ENCODE data around the gene TOMM7.
"Not testable (repeated sequence)": the region's sequence is repeated elsewhere in the genome, so short reads cannot be mapped to it uniquely, and the experiment has no call there.

Gene TOMM7

DNA sequence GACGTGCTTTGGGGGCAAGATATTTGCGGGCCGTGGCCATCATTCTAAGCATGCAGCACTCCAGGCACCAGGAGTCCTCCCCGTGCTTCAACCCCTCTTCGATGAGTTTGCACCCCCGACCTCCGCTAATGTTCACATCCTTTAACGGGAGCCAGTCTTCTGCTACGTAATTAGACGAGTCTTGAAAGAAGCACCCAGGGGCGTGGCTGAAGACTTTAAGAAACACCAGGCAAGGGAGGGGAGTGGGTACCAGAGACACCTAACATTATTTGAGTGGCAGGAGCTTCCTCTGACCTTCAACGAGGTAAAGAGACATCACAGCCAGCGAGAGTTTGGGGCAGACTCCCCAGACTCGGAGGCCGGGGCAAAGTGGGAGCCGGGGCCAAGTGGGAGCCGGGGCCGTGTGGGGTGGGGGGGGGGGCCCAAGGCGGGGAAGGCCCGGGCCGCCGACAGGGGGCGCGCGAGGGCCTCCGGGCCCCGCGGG lies 31.1 kb upstream of the TOMM7 start:
- DNase-seq (ENCODE audit: low read depth): peak; percentile 22

DNA sequence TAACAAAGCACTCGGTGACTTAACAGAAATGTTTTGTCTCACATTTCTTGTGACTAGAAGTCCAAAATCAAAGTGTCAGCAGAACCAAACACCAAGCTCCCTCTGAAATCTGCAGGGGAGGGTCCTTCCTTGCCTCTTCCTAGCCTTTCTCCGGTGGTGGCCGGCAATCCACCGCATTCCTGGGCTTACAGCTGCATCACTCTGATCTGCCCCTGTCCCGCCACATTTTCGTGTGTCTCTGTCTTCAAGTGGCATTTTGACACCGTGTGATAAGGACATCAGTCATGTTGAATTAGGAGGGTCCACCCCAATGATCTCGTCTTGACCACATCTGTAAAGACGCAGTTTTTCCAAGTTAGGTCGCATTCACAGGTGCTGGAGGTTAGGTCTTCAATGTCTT lies 30.5 kb upstream of the TOMM7 start:
- DNase-seq (ENCODE audit: low read depth): no peak

DNA sequence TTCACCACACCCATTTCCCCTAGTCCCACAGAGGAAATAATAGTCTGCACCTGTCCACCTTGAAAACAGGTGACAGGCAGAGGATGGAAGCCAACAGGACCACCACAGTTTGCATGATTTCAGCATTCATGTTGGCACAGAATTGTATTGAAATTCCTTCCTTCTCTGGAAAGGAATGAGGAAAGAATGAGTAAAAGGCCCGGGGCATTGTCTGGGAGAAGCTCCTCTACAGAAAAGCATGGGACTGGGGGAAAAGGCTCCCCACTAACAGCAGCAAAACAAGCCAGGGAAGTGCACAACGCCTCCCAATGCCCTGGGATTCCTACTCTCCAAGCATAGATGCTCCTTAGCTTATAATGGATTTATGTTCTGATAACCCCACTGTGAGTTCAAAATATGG lies 28.5 kb upstream of the TOMM7 start:
- no peak for DNase-seq (ENCODE audit: low read depth)

GRCh38 chr7:22850394-22850793 lies 27.7 kb upstream of the TOMM7 start:
- DNase-seq (ENCODE audit: low read depth): not testable (repeated sequence)

DNA sequence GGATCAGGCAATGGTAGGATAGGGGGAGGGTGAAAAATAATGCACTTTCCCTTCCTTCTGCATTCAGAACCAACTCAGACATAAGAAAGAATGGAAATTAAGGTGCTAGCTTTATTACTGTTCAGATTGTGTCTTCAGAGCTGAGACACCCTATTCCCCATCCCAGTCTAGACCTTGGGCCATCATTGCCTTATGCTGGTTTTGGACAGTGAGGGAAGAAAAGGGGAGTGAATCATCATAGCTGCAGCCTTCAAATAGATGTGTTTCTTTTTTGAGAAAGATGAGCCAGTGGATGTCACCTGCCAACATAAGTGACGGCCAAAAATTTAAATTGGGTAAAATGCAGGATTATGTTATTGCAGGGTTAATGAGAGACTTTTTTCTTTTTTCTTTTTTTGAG lies 27.0 kb upstream of the TOMM7 start:
- DNase-seq (ENCODE audit: low read depth): no peak

GRCh38 chr7:22849172-22849571 lies 26.5 kb upstream of the TOMM7 start:
- no peak for DNase-seq (ENCODE audit: low read depth)

GRCh38 chr7:22846961-22847360 lies 24.3 kb upstream of the TOMM7 start:
- no peak for DNase-seq (ENCODE audit: low read depth)

DNA sequence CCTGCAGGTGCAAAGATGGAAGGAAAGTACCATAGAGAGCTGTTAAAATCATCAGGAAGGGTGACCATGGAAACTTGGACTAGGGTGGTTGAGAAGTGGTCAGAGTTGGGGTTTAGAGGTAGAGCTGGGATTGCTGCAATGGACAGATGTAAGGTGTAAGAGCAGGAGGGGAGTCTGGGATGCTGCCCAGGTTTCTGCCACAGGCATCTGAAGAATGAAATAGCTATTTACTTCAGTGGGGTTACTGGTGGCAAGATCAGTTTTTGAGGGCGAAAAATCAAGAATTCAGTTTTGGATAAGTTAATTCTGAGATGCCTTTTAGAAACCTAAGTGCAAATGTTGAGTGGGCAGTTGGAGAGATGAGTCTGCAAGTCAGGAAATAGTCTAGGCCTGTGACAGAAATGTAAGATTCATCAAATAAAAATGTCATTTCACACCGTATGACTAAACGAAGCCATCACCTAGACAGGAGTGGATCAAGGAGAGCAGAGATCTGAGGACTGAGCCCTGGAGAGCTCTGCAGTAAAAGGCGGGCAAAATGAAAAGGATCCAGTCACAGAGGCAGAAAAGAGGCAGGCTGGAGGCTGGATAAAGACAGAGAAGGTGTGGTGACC lies 22.7 kb upstream of the TOMM7 start:
- DNase-seq (ENCODE audit: low read depth): no peak

GRCh38 chr7:22843681-22844309 lies 21.1 kb upstream of the TOMM7 start:
- no peak for DNase-seq (ENCODE audit: low read depth)

DNA sequence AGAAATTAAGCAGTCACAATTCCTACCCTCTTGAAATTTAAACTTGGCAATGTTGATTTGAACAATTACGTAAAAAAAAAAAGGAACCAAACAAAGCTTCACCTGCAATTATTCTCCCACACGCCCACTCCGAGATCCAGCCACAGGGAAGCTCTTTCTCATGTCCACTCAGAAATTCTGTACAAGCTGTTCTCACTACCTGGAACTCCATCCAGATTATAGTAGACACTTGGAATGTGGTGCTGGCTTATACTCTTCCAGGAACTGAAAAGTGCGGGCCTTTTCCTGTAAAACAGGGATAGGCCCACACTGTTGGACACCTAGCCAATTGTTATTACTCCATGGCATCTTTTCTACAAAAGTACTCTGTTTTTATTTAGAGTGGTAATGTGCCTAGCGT lies 20.3 kb upstream of the TOMM7 start:
- no peak for DNase-seq (ENCODE audit: low read depth)

GRCh38 chr7:22842383-22842941 lies 19.8 kb upstream of the TOMM7 start:
- no peak for DNase-seq (ENCODE audit: low read depth)

- DNase-seq (ENCODE audit: low read depth): no peak
Measured at GRCh38 chr7:22841954-22842353, 19.3 kb upstream of the TOMM7 start.

DNA sequence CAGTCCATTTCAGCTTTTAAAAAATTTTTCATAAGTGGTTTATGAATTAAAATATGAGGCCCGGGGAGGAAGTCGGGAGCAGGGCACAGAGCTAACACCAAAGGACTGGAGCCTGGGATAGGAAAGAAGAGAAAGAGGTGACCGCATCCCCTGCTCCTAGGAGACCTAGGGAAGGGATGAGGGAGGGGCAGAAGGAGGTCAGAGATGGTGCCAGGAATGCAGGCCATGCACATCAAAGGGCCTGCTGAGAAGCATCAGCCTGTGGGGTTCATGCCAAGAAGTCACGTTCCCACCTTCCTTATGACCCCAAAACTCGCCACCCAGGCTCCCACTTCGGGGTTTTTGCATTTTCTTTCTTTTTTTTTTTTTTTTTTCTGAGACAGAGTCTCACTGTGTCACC lies 14.7 kb upstream of the TOMM7 start:
- no peak for DNase-seq (ENCODE audit: low read depth)

DNA sequence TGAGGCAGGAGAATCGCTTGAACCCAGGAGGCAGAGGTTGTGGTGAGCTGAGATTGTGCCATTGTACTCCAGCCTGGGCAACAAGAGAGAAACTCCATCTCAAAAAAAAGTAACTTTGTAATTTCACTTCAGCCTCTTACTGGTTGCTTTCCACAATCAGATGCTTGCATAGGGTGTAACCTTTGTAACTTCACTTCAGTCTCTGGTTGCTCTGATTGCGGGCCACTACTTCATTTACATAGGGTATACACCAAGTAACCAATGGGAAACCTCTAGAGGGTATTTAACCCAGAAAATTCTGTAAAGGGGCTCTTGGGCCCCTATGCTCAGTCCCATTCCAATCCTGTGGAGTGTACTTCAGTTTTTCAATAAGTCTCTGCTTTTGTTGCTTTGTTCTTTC lies 13.9 kb upstream of the TOMM7 start:
- not testable (repeated sequence) for DNase-seq (ENCODE audit: low read depth)

GRCh38 chr7:22833957-22834356 lies 11.3 kb upstream of the TOMM7 start:
- no peak for DNase-seq (ENCODE audit: low read depth)

DNA sequence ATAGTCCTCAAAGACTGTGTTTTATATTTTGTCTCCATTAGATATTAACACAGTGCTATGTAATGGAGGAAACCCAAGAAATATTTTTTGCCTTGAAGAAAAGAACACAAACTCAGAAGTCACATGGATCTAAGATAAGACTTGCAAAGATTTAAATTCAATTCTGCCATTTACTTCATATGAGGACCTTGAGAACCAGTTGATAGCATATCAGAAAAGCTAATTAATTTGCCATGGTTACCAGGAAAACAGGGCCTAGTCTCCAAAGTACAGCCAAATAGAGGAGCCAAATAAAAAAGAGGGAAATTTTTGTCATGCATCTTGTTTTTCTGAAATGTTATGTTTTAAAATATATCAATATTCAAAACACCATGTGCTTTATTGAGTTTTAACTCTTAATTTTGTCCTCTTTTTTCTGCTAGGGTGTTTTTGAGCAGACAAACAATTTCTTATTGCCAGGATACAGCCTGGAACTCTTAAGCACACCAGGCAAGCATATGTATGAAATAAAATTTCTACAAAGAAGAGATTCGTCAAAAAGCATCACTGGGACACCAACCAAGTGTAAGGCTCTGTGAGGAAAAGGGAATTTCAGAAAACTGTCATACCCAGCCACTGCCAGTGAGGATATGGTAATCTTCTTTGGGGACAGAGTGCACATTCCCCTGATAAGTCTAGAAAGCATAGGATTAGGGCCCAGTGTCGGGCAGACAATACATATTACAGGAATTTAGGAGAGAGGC lies 10.6 kb upstream of the TOMM7 start:
- no peak for DNase-seq (ENCODE audit: low read depth)

GRCh38 chr7:22832401-22832800 lies 9.8 kb upstream of the TOMM7 start:
- no peak for DNase-seq (ENCODE audit: low read depth)

DNA sequence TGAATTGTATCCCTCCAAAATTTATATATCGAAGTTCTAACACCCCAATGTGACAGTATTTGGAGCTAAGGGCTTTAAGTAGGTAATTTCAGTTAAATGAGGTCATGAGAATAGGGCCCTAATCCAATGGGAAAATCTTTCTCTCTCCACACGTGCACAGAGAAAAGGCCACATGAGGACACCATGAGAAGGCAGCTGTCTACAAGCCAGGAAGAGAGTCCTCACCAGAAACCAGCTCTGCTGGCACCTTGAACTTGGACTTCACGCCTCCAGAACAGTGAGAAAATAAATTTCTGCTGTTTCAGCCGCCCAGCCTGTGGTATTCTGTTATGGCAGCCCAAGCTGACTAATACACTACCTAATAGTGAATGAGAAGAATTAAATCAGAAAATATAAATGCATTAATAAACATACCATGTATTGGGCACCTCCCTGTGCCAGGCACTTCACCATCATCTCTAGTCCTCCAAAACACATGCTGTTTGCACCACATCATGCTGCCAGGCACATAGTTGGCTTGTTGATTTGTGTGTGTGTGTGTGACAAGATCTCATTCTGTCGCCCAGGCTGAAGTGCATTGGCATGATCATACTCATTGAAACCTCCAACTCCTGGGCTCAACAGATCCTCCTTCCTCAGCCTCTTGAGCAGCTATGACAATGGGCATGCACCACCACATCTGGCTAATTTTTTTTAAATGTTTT lies 9.1 kb upstream of the TOMM7 start:
- DNase-seq (ENCODE audit: low read depth): no peak

GRCh38 chr7:22827563-22827962 lies 4.9 kb upstream of the TOMM7 start:
- DNase-seq (ENCODE audit: low read depth): no peak

- DNase-seq (ENCODE audit: low read depth): no peak
Measured at GRCh38 chr7:22826593-22826992, 3.9 kb upstream of the TOMM7 start.

- no peak for DNase-seq (ENCODE audit: low read depth)
Measured at GRCh38 chr7:22824760-22825159, 2.1 kb upstream of the TOMM7 start.

DNA sequence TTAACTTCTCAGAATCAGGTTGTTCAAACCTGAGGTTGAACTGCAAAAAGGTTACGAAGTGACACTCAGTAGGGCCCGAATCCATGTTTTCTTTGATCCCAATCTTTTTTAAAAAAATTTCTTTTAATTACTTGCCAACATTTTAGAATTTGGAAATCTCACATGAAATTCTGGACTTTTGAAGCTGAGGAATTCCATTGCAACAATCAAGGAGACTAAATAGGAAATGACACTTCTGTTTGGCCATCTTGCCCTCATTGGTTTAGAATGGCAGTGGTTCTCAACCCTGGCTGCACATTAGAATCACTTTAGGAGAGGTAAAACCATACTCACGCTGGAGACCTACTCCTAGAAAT lies 471 bp upstream of the TOMM7 start:
- no peak for DNase-seq (ENCODE audit: low read depth)
